Spleen (tissue), 11 donors: ENCODE measurements around the gene IL26. TPM values are rescaled to one million over a fixed set of nuclear protein-coding genes. Genes with fewer than 3 reads are reported as not detected.

Experiments used
- DNase-seq: peaks from one replicate; pipeline ENCODE4 v3.0.0-alpha.2; 2020
- H3K27ac ChIP-seq, 8 donors: fragments of 200-600 bp; sonication (generic) in 7 of 8; 1 replicate in 4 of 8; 2 replicates in 4 of 8; pipeline versions ENCODE4 v1.5.0 to v1.8.0; 2016 to 2021; ENCODE audit warnings: inconsistent platforms in 4 of 8, mild to moderate bottlenecking in 4 of 8, moderate library complexity in 1 of 8
- H3K27me3 ChIP-seq, 7 donors: fragments of 200-600 bp; sonication (generic) in 6 of 7; replicated peaks in 1 of 7; 1 replicate in 4 of 7; 2 replicates in 3 of 7; pipeline versions ENCODE4 v1.5.0 to v1.8.0; 2016 to 2021; ENCODE audit warnings: inconsistent platforms in 3 of 7, mild to moderate bottlenecking in 1 of 7
- H3K36me3 ChIP-seq, 6 donors: fragments of 200-600 bp; sonication (generic) in 5 of 6; 1 replicate in 4 of 6; 2 replicates in 2 of 6; pipeline versions ENCODE4 v1.5.0 to v1.8.0; 2016 to 2021; ENCODE audit warnings: inconsistent platforms in 2 of 6
- H3K4me1 ChIP-seq, 6 donors: fragments of 200-600 bp; sonication (generic) in 5 of 6; 1 replicate in 3 of 6; 2 replicates in 3 of 6; pipeline versions ENCODE4 v1.5.0 to v1.8.0; 2016 to 2021; ENCODE audit warnings: inconsistent platforms in 3 of 6
- H3K4me3 ChIP-seq, 8 donors: fragments of 200-600 bp; sonication (generic) in 7 of 8; 1 replicate in 4 of 8; 2 replicates in 4 of 8; pipeline versions ENCODE4 v1.5.0 to v1.8.0; 2016 to 2021; ENCODE audit warnings: inconsistent platforms in 4 of 8, mild to moderate bottlenecking in 4 of 8, moderate library complexity in 2 of 8
- H3K9me3 ChIP-seq, 8 donors: fragments of 200-600 bp; sonication (generic) in 7 of 8; 1 replicate in 4 of 8; 2 replicates in 4 of 8; pipeline versions ENCODE4 v1.5.0 to v1.8.0; 2016 to 2021; ENCODE audit warnings: inconsistent platforms in 4 of 8
- CTCF ChIP-seq, 11 experiments: fragments of 200-600 bp in 7 of 11; fragments of 450-650 bp in 4 of 11; sonication (generic) in 4 of 11; IDR thresholded peaks in 8 of 11; conservative IDR thresholded peaks in 3 of 11; 1 replicate in 7 of 11; 2 replicates in 4 of 11; pipeline versions ENCODE4 v1.4.0 to v1.8.0; 2016 to 2021; ENCODE audit warnings: antibody characterized with exemption in 11 of 11, inconsistent platforms in 4 of 11, mild to moderate bottlenecking in 1 of 11
- POLR2A ChIP-seq, 3 donors: fragments of 450-650 bp; IDR thresholded peaks; one replicate each; pipeline ENCODE4 v1.5.1; 2017; ENCODE audit warnings: antibody characterized with exemption in 3 of 3, mild to moderate bottlenecking in 1 of 3
- POLR2AphosphoS5 ChIP-seq, 3 donors: sonication (generic); formaldehyde crosslinking; IDR thresholded peaks; one replicate each; pipeline ENCODE4 v1.5.1; 2017; ENCODE audit warnings: antibody characterized with exemption in 3 of 3
- WGBS, 5 donors: extraction: QIAGEN DNeasy Blood & Tissue Kit in 3 of 5; methylation state at CpG; one replicate each; pipeline versions ENCODE4 v1.1.5 to v1.1.7; 2013 to 2018; 5-methylcytosine and 5-hydroxymethylcytosine counted together
- intact Hi-C: fragments of 100-400 bp; cut with DNase I; formaldehyde crosslinking; loops from one replicate; pipeline ENCODE4 v1.15.0; 2023; ENCODE audit warnings: low total_unique reads
- polyA plus RNA-seq, 3 donors: library from polyadenylated mRNA; stranded (reverse); fragments of 200-250 nt; gene quantifications; one replicate each; pipeline ENCODE4 v1.2.1, GENCODE V29; 2013
- total RNA-seq, 7 donors: library from RNA; depleted of rRNA in 3 of 7; stranded (reverse); fragments of >200 nt in 3 of 7; fragmentation: NEBNext Ultra II Directional in 4 of 7; extraction: Animal tissue kit (Norgen Biotek cat#: 25700) in 4 of 7; gene quantifications; one replicate each; pipeline versions ENCODE4 v1.1.0 to v1.2.1, GENCODE V29; 2016 to 2021
- donor health status: healthy with polysubstance abuse.
- donor health status: DM: no; HTN: no; CAD: no; lungs with moderate emphysema.
- donor health status: DM: no; HTN: no; CAD: no.
- donor health status: Bipolar disorder and iron deficiency.
- donor health status: healthy.
- donor health status: DM: no; HTN: no; CAD: no.
- donor health status: DM: yes; HTN: yes; CAD: no.

Gene IL26
- total and polyA plus RNA-seq, 10 donors: 0.27 TPM; not detected in 9

- H3K27me3 ChIP-seq: no peaks in the 10 kb centered on the region
- WGBS, 5 donors: 81 to 93% (median 89%) methylated on average over 7 of the region's 7 CpGs
Observed at GRCh38 chr12:68264158-68264855, 38.7 kb upstream of the IL26 start.

GRCh38 chr12:68263366-68263765, 37.8 kb upstream of the IL26 start:
- no peak for TF ChIP-seq POLR2A (IDR thresholded peaks at IDR 0.05)
- TF ChIP-seq POLR2AphosphoS5 (IDR thresholded peaks at IDR 0.05): no peak
- H3K9me3 ChIP-seq: no peaks in the 10 kb centered on the region
- H3K4me3 ChIP-seq: no peak overlapping the region
- intact Hi-C loops: no loop called here
- H3K27ac ChIP-seq: no peak overlapping the region
- peaks cover 0 to 9% (median 0%) of the 10 kb centered on the region in 6 donors for H3K4me1 ChIP-seq
- DNase-seq: no peak
- H3K27me3 ChIP-seq: no peaks in the 10 kb centered on the region
- WGBS, 5 donors: 92 to 100% (median 97%) methylated on average over 1 of the region's 1 CpG
- no peaks in the 10 kb centered on the region for H3K36me3 ChIP-seq

More at GRCh38 chr12:68264158-68264855, 38.7 kb upstream of the IL26 start:
- intact Hi-C loops: no loop called here
- Histone ChIP-seq H3K4me1 (peaks cover 0 to 10% (median 0%) of the 10 kb centered on the region in 6 donors), H3K36me3 (no peaks in the 10 kb centered on the region), H3K27ac (no peak overlapping the region), H3K9me3 (no peaks in the 10 kb centered on the region), H3K4me3 (no peak overlapping the region)
- DNase-seq: no peak
- TF ChIP-seq POLR2AphosphoS5 (IDR thresholded peaks at IDR 0.05) (no peak), CTCF (IDR thresholded peaks at IDR 0.05 in 8 of 11, conservative IDR thresholded peaks at IDR 0.05 in 3 of 11) (no peak), POLR2A (IDR thresholded peaks at IDR 0.05) (no peak)

GRCh38 chr12:68261896-68262295, 36.3 kb upstream of the IL26 start:
- H3K27ac ChIP-seq: no peak overlapping the region
- H3K36me3 ChIP-seq: no peaks in the 10 kb centered on the region
- no peak for DNase-seq
- no peaks in the 10 kb centered on the region for H3K27me3 ChIP-seq
- TF ChIP-seq POLR2AphosphoS5 (IDR thresholded peaks at IDR 0.05) (no peak), CTCF (IDR thresholded peaks at IDR 0.05 in 8 of 11, conservative IDR thresholded peaks at IDR 0.05 in 3 of 11) (no peak), POLR2A (IDR thresholded peaks at IDR 0.05) (no peak)
- H3K4me1 ChIP-seq: peaks cover 0 to 5% (median 0%) of the 10 kb centered on the region in 6 donors
- no peak overlapping the region for H3K4me3 ChIP-seq
- intact Hi-C loops: no loop called here
- no peaks in the 10 kb centered on the region for H3K9me3 ChIP-seq

- H3K4me3 ChIP-seq: no peak overlapping the region
- WGBS, 5 donors: 75 to 89% (median 85%) methylated on average over 3 of the region's 3 CpGs
- H3K4me1 ChIP-seq: peaks cover 0 to 5% (median 0%) of the 10 kb centered on the region in 6 donors
- no peak overlapping the region for H3K27ac ChIP-seq
- TF ChIP-seq POLR2AphosphoS5 (IDR thresholded peaks at IDR 0.05): no peak
- TF ChIP-seq POLR2A (IDR thresholded peaks at IDR 0.05): no peak
- TF ChIP-seq CTCF (IDR thresholded peaks at IDR 0.05 in 8 of 11, conservative IDR thresholded peaks at IDR 0.05 in 3 of 11): no peak
- no peaks in the 10 kb centered on the region for H3K36me3 ChIP-seq
- intact Hi-C loops: no loop called here
- H3K27me3 ChIP-seq: no peaks in the 10 kb centered on the region
- H3K9me3 ChIP-seq: no peaks in the 10 kb centered on the region
- DNase-seq: no peak
Observed at GRCh38 chr12:68260153-68260552, 34.5 kb upstream of the IL26 start.
